Right kidney (tissue), 1 donor: Measurements from ENCODE around the gene MAZ.
A peak's percentile ranks its signal among the peaks of the same experiment; 100 is the strongest.

ENCODE experiments used
- DNase-seq: peaks from one replicate; pipeline ENCODE4 v3.0.0-alpha.2; 2016

Gene MAZ

GRCh38 chr16:29808219-29808900 lies 2.0 kb downstream of the MAZ start:
- no peak for DNase-seq

- no peak for DNase-seq
Observed at GRCh38 chr16:29809031-29809747, 2.9 kb downstream of the MAZ start.

GRCh38 chr16:29809850-29810698 lies 3.7 kb downstream of the MAZ start:
- DNase-seq = peak; percentile 49

GRCh38 chr16:29810699-29811169 lies 4.4 kb downstream of the MAZ start:
- DNase-seq = no peak

GRCh38 chr16:29811170-29811895 lies 5.0 kb downstream of the MAZ start:
- peak; percentile 83 for DNase-seq

GRCh38 chr16:29811896-29812665 lies 5.8 kb downstream of the MAZ start, which contains the start of gene PRRT2:
Gene PRRT2 (plus strand): TSS chr16:29812193. CDS start chr16:29813055, 862 bp downstream.
- DNase-seq = peak; percentile 78

GRCh38 chr16:29812754-29813643 lies 6.7 kb downstream of the MAZ start:
- DNase-seq = no peak

- no peak for DNase-seq
Observed at GRCh38 chr16:29813644-29814562, 7.6 kb downstream of the MAZ start.

- no peak for DNase-seq
Observed at GRCh38 chr16:29814592-29814991, 8.3 kb downstream of the MAZ start.

GRCh38 chr16:29815032-29815721 lies 8.8 kb downstream of the MAZ start:
- peak; percentile 48 for DNase-seq

GRCh38 chr16:29815793-29816693 lies 9.7 kb downstream of the MAZ start, which contains the start of gene PAGR1:
Gene PAGR1 (plus strand): TSS chr16:29816152. CDS start chr16:29816526, 374 bp downstream.
- peak; percentile 99 for DNase-seq

GRCh38 chr16:29816694-29817441 lies 10.5 kb downstream of the MAZ start:
- no peak for DNase-seq

- DNase-seq = no peak
Observed at GRCh38 chr16:29818082-29818481, 11.8 kb downstream of the MAZ start.

GRCh38 chr16:29819506-29819905 lies 13.2 kb downstream of the MAZ start:
- DNase-seq = no peak

- no peak for DNase-seq
Observed at GRCh38 chr16:29820271-29820701, 14.0 kb downstream of the MAZ start, which contains the start of gene MVP. Gene MVP (plus strand): TSS chr16:29820462. CDS start chr16:29830550, 10,088 bp downstream.
